Measurements from ENCODE around the gene SCMH1.

SCMH1 gene

DNA sequence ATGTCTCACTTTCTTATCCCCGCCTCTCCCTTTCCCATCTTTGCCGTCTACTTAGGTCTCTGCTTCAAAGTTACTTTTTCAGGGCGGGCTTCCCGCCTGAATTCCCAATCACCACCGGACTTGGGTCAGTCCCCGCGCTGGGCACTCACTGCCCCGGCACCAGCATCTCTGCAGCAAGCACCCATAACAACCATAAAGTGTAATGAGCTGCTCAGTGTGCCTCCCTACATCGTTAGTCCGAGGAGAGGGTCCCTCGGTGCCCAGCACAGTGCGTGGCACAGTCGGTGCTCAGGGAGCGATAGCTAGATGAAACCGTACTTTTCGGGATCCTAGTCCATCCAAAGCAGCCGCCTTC, 263.2 kb downstream of the SCMH1 start:
- no peaks in the 10 kb centered on the region for H3K27me3 ChIP-seq (ENCODE audit: low read length)
- H2AFZ ChIP-seq (ENCODE audit: low read depth, low read length, severe bottlenecking), result peak overlapping the region; percentile 82
- no peak for TF ChIP-seq EZH2phosphoT487 (conservative IDR thresholded peaks at IDR 0.05; ENCODE audit: low read length)
- TF ChIP-seq, protein P1, sequence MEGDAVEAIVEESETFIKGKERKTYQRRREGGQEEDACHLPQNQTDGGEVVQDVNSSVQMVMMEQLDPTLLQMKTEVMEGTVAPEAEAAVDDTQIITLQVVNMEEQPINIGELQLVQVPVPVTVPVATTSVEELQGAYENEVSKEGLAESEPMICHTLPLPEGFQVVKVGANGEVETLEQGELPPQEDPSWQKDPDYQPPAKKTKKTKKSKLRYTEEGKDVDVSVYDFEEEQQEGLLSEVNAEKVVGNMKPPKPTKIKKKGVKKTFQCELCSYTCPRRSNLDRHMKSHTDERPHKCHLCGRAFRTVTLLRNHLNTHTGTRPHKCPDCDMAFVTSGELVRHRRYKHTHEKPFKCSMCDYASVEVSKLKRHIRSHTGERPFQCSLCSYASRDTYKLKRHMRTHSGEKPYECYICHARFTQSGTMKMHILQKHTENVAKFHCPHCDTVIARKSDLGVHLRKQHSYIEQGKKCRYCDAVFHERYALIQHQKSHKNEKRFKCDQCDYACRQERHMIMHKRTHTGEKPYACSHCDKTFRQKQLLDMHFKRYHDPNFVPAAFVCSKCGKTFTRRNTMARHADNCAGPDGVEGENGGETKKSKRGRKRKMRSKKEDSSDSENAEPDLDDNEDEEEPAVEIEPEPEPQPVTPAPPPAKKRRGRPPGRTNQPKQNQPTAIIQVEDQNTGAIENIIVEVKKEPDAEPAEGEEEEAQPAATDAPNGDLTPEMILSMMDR (IDR thresholded peaks at IDR 0.05; ENCODE audit: insufficient read depth, low read length, poor library complexity, severe bottlenecking), result no peak

DNA sequence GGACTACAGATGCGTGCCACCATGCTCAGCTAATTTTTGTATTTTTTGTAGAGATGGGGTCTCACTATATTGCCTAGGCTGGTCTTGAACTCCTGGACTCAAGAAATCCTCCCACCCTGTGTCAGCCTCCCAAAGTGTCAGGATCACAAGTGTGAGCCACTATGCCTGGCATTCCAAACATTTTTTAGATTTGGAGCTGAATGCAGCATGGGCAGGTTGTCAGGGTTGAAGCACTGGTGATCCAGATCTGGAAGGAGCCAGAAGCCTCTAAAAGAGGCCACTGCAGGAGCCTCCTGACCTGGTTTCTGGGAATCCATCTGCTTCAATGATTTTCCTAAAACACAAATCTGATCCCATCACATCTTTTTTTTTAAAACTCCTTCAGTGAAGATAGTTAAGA, 264.4 kb downstream of the SCMH1 start:
- H2AFZ ChIP-seq (ENCODE audit: low read depth, low read length, severe bottlenecking), result no peak overlapping the region
- H3K9me3 ChIP-seq (ENCODE audit: insufficient read depth, low read length), result no peaks in the 10 kb centered on the region
- H3K27me3 ChIP-seq (ENCODE audit: low read length), result no peaks in the 10 kb centered on the region
- no peak for TF ChIP-seq EZH2phosphoT487 (conservative IDR thresholded peaks at IDR 0.05; ENCODE audit: low read length)
- TF ChIP-seq, protein P1 (IDR thresholded peaks at IDR 0.05; ENCODE audit: insufficient read depth, low read length, poor library complexity, severe bottlenecking), result no peak
- H3K79me2 ChIP-seq (ENCODE audit: insufficient read depth, low read length), result peaks cover 27% of the 10 kb centered on the region
- no peak overlapping the region for H3K4me3 ChIP-seq (ENCODE audit: insufficient read depth, low read length, poor library complexity, severe bottlenecking)
- H3K27ac ChIP-seq (ENCODE audit: low read depth, low read length), result no peak overlapping the region
- H3K9me2 ChIP-seq (replicated peaks; ENCODE audit: insufficient read depth, low read length), result no peaks in the 10 kb centered on the region
- peaks cover 10% of the 10 kb centered on the region; the same call in 1 of the 2 replicates for H4K20me1 ChIP-seq (ENCODE audit: low read depth, low read length)
- no peak overlapping the region for H3K9ac ChIP-seq (ENCODE audit: low read length)
- H3F3A ChIP-seq (ENCODE audit: insufficient read depth), result no peaks in the 10 kb centered on the region
- no peaks in the 10 kb centered on the region for H3K36me3 ChIP-seq (ENCODE audit: low read length)
- no peak overlapping the region for H3K4me2 ChIP-seq (ENCODE audit: low read depth, low read length, poor library complexity, severe bottlenecking)

More for the DNA sequence above, 263.2 kb downstream of the SCMH1 start:
- Histone ChIP-seq H3K27ac (ENCODE audit: low read depth, low read length) (peak overlapping the region; percentile 95), H3K79me2 (ENCODE audit: insufficient read depth, low read length) (peaks cover 39% of the 10 kb centered on the region), H3K36me3 (ENCODE audit: low read length) (peaks cover 2% of the 10 kb centered on the region), H3F3A (ENCODE audit: insufficient read depth) (no peaks in the 10 kb centered on the region), H3K9ac (ENCODE audit: low read length) (peak overlapping the region; percentile 99), H3K4me3 (ENCODE audit: insufficient read depth, low read length, poor library complexity, severe bottlenecking) (peak overlapping the region; percentile 93), H3K9me3 (ENCODE audit: insufficient read depth, low read length) (no peaks in the 10 kb centered on the region), H3K9me2 (replicated peaks; ENCODE audit: insufficient read depth, low read length) (no peaks in the 10 kb centered on the region), H3K4me2 (ENCODE audit: low read depth, low read length, poor library complexity, severe bottlenecking) (peak overlapping the region; percentile 73), H4K20me1 (ENCODE audit: low read depth, low read length) (peaks cover 18% of the 10 kb centered on the region; the same call in 1 of the 2 replicates)
